Fibroblast of mammary gland (primary cell): ENCODE data around the gene BSDC1.

Experiments
- DNase-seq: peaks from one replicate; pipeline ENCODE4 v3.0.0-alpha.2; 2010; ENCODE audit warnings: low read depth
- H3K4me3 ChIP-seq: 2 replicates; pipeline ENCODE4 v1.5.1; 2011; ENCODE audit warnings: low read depth, mild to moderate bottlenecking, low read length, moderate library complexity; ENCODE audit not compliant: control insufficient read depth
- TF ChIP-seq, protein P1 (sequence below): conservative IDR thresholded peaks from 2 replicates; pipeline ENCODE4 v1.5.1; 2011; ENCODE audit warnings: low read depth, low read length, inconsistent platforms; ENCODE audit not compliant: control insufficient read depth, insufficient read depth

The BSDC1 gene

DNA sequence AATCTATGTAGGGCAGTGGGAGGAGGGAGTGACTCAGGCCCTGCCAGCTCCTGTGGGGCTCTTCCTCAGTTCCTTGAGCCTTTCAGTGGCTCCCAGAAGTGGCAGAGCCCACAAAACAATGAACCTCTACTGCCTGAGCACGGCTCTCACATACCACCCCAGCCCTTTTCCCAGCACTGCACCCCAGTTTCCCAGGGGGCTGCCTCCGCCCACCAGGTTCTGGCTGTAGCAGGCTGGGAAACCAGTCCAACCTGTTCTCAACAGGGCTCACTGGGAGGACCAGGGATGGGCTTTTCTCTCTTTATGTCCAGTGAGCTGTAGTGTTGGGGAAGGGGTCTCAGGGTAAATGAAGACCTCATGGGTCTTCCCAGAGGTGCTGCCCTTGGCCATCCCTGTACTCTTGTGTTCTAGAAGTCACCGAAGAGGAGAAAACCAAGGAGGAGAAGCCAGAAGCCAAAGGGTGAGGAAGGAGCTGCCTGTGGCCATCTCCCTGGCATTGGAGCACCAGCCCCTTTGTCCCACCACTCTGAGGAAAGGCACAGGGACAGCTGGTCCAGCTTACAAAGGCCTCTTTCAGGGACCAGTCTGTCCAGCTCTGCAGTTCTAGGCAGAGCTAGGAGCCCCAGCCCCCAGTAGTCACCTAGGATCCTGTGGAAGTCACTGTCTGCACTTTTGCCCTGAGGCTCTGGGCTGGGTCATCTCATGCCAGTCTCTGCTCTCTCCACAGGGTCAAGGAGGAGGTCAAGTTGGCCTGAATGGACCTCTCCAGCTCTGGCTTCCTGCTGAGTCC is 61.8 kb downstream of the BSDC1 start:
- H3K4me3 ChIP-seq, result no peak overlapping the region
- TF ChIP-seq, protein P1, sequence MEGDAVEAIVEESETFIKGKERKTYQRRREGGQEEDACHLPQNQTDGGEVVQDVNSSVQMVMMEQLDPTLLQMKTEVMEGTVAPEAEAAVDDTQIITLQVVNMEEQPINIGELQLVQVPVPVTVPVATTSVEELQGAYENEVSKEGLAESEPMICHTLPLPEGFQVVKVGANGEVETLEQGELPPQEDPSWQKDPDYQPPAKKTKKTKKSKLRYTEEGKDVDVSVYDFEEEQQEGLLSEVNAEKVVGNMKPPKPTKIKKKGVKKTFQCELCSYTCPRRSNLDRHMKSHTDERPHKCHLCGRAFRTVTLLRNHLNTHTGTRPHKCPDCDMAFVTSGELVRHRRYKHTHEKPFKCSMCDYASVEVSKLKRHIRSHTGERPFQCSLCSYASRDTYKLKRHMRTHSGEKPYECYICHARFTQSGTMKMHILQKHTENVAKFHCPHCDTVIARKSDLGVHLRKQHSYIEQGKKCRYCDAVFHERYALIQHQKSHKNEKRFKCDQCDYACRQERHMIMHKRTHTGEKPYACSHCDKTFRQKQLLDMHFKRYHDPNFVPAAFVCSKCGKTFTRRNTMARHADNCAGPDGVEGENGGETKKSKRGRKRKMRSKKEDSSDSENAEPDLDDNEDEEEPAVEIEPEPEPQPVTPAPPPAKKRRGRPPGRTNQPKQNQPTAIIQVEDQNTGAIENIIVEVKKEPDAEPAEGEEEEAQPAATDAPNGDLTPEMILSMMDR, result no peak
- DNase-seq, result no peak

DNA sequence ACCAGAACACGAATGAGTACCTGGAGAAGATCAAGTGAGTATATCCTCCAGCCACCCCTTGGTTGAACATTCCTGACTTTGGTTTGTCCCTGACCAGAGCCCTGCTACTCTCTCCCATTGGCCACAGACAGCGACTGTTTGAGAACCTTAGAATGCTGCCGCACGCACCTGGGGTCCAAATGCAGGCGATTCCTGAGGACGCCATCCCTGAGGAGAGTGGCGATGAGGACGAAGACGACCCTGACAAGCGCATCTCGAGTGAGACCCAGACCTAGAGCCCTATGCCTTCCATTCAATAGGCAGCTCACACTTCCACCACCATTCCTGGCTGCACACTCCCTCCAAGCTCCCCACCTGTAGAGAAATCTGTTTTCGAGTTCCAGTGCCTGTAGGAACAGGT is 62.7 kb downstream of the BSDC1 start:
- no peak overlapping the region for H3K4me3 ChIP-seq
- DNase-seq, result no peak
- TF ChIP-seq, protein P1, result no peak

DNA sequence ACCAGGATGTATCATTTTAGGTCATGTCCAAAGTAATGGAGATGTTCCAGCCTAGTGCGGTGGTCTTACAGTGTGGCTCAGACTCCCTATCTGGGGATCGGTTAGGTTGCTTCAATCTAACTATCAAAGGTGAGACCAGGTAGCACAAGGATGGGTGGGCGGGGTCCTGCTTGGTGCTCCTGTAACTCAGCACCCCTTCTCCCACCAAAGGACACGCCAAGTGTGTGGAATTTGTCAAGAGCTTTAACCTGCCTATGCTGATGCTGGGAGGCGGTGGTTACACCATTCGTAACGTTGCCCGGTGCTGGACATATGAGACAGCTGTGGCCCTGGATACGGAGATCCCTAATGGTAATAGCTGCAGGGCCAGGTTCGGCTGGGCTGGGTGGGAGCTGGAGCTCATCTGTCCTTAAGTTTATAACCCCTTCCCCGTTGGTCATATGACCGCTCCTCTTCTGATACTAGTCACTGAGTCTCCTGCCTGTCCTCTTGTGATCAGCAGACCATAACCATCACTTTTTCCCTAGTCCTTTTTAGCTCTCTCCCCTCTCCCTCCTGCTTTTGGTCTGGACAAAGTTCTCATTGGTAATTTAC is 63.6 kb downstream of the BSDC1 start:
- DNase-seq, result no peak
- TF ChIP-seq, protein P1, result no peak
- no peak overlapping the region for H3K4me3 ChIP-seq

DNA sequence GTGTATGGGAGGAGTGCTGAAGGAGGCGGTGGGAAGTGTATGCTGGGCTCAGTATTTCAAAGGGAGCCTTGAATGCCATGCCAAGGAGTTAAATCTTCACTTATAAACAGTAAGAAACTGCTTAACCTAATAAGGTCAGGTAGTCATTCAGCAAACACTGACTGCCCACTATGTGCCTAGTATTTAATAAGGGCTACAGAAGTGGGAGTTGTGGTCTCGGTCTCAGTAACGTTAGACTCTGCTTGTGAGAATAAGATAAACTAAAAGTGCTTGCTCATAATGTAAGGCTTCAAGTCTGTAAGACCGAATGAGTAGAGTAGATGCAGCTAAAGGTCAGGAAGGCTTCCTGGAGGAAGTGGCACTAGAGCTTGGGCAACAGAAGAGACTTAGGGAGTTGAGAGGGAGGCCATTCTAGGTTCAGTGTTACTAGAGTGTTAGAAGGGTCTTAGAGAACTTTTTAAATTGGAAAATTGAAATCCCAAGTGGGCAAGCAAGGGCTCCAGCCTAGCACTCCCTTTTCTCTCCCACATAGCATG is 64.2 kb downstream of the BSDC1 start:
- no peak overlapping the region for H3K4me3 ChIP-seq
- no peak for DNase-seq
- TF ChIP-seq, protein P1, result no peak

DNA sequence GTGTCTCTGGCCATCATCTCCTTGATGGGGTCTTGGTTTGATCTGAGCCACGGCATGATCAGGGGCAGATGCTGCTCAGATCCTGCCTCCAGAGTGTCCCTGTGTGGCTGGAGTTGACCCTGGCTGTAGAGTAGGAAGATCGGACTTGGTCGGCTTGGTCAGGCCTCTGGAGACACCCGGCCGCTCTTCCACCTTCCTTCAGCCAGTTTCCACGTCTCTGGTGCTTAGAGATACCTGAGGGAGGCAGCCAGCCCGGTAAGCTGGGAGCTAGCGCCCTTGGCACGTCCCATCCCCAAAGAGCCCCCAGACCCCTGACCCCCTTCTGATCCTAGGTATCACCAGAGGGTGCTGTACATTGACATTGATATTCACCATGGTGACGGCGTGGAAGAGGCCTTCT is 67.0 kb downstream of the BSDC1 start:
- H3K4me3 ChIP-seq, result no peak overlapping the region
- TF ChIP-seq, protein P1, result no peak
- no peak for DNase-seq

DNA sequence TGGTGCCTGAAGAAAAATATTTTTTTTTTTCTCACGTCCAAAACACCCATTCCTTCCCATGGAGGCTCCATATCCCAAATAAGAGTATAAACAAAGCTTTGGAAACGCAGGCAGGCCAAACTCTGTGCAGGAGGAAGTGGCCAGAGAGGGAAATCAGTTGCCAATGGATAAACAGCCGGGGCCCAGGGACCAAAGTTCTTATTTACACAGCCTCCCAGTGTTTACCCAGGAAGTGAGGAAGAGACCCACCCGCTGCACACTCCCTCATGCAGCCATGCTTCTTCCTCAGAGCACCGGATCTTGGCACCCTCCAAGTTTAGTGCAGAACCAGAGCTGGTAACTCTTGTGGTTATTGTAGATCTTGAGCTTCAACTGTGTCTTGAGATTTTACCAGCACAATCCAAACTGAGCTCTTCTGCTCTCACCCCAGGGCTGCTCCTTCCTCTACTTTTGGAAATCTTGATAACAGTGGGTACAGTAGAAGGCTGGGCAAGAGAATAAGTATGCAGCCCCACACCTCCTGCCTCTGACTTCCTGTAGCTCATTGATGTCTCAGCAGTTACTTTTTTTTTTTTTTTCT is 72.4 kb downstream of the BSDC1 start:
- no peak for DNase-seq
- TF ChIP-seq, protein P1, result no peak
- no peak overlapping the region for H3K4me3 ChIP-seq
